ENCODE measurements around the gene BCORL1. TPM values are rescaled to one million over a fixed set of nuclear protein-coding genes. Genes with fewer than 3 reads are reported as not detected.

Gene BCORL1
- total and polyA plus RNA-seq, 2 of the 8 experiments (the other 6 are each of a cell fraction or from before 2014, with no cell fraction given) = 1.4 to 6.2 TPM

- no peak for TF ChIP-seq CHD7 (IDR thresholded peaks at IDR 0.05; ENCODE audit: insufficient replicate concordance, low read length)
- no peak for TF ChIP-seq CHD2 (IDR thresholded peaks at IDR 0.05; ENCODE audit: low read length)
- no peak for TF ChIP-seq SUZ12 (IDR thresholded peaks at IDR 0.05; ENCODE audit: low read length)
- no peak for TF ChIP-seq SAP30 (IDR thresholded peaks at IDR 0.05; ENCODE audit: insufficient read depth, insufficient replicate concordance, low read length)
- no peak for TF ChIP-seq CTBP2 (IDR thresholded peaks at IDR 0.05; ENCODE audit: borderline replicate concordance, insufficient read depth, insufficient read length, low read length)
- no peak for TF ChIP-seq SRF (IDR thresholded peaks at IDR 0.05; ENCODE audit: low read depth, low read length)
- no peak for TF ChIP-seq CREB1 (IDR thresholded peaks at IDR 0.05)
- TF ChIP-seq RAD21 (IDR thresholded peaks at IDR 0.05 in 1 of 2, conservative IDR thresholded peaks at IDR 0.05 in 1 of 2; ENCODE audit: low read depth in 2 of 2, low read length in 2 of 2) = no peak
- TF ChIP-seq BRCA1 (IDR thresholded peaks at IDR 0.05; ENCODE audit: low read depth, low read length) = no peak
- TF ChIP-seq TAF1 (IDR thresholded peaks at IDR 0.05; ENCODE audit: low read depth, low read length) = no peak
- TF ChIP-seq SP1 (IDR thresholded peaks at IDR 0.05; ENCODE audit: low read depth, low read length) = no peak
Measured at GRCh38 chrX:130083656-130084382, 101.4 kb downstream of the BCORL1 start (continued).
